Suprapubic skin (tissue), 4 donors: Measurements from ENCODE around the gene CPNE4.

ENCODE experiments used
- EP300 ChIP-seq: sonication (generic); formaldehyde crosslinking; IDR thresholded peaks from one replicate; pipeline ENCODE4 v1.6.1; 2017; ENCODE audit warnings: antibody characterized with exemption
- POLR2A ChIP-seq, 2 donors: fragments of 450-650 bp; IDR thresholded peaks; one replicate each; pipeline ENCODE4 v1.6.1; 2017; ENCODE audit warnings: antibody characterized with exemption in 2 of 2, mild to moderate bottlenecking in 2 of 2, moderate library complexity in 2 of 2
- POLR2AphosphoS5 ChIP-seq, 3 donors: sonication (generic); formaldehyde crosslinking; IDR thresholded peaks; one replicate each; pipeline ENCODE4 v1.6.1; 2017; ENCODE audit warnings: antibody characterized with exemption in 3 of 3

DNA sequence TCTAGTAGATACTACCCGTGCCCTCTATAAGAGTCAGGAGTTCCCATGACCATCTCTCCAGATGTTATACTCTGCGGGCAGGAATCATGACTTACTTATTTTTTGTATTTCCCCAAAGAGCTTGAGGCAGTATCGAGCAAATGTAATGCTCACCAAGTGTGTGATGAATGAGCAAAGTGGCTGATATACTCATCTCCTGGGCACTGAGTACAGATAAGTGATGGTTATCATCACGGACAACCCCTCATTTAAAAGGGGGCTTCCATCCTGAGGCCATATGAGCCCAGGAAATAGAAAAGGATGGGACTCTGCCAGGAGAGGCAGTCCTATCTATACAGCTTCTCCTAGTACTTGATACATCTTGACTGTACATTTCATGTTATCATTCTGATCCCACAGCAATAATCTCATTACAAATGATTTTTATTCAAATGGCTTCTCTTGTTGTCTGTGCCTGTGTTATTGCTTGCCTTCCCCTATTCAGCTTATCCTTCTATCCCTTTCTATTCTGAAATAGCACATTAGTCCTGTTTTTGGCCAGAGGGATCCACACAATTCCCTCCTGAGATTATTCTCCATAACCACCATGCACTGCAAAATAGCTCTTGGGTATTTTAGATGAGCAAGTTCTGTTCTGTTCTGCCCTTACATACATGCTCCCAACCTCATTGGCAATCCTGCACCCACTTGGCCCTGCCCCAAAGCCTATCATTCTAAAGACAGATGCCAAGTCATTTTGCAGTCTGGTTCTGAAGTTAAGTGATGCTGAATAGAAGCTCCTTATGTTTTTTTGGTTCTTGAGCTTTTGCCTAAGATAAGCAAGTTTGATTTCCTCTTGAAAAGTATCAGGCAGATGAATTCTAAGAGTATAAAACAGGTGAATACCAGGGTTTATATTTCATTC, 484.0 kb downstream of the CPNE4 start:
- TF ChIP-seq EP300, result no peak
- TF ChIP-seq POLR2AphosphoS5 (IDR thresholded peaks at IDR 0.05), result no peak
- TF ChIP-seq POLR2A (IDR thresholded peaks at IDR 0.05), result no peak
